Epithelial cell of esophagus (primary cell): ENCODE data around the gene LRMDA.
"Not testable (repeated sequence)": the region's sequence is repeated elsewhere in the genome, so short reads cannot be mapped to it uniquely, and the experiment has no call there.

ENCODE experiments used
- DNase-seq: peaks from one replicate; pipeline ENCODE4 v3.0.0; 2010; ENCODE audit warnings: low read depth
- H3K4me3 ChIP-seq: 2 replicates; pipeline ENCODE4 v1.5.1; 2011; ENCODE audit warnings: mild to moderate bottlenecking, low read length, control low read depth
- CTCF ChIP-seq: IDR thresholded peaks from 2 replicates; pipeline ENCODE4 v1.5.1; 2011; ENCODE audit warnings: low read depth, mild to moderate bottlenecking, low read length, control low read depth, inconsistent platforms; ENCODE audit not compliant: insufficient read depth; ENCODE audit errors: missing control alignments

LRMDA gene

GRCh38 chr10:75755528-75755927 is 324.1 kb downstream of the LRMDA start:
- H3K4me3 ChIP-seq: no peak overlapping the region
- TF ChIP-seq CTCF: no peak
- no peak for DNase-seq

GRCh38 chr10:75761289-75761688 is 329.9 kb downstream of the LRMDA start:
- TF ChIP-seq CTCF: no peak

GRCh38 chr10:75762431-75762802 is 331.0 kb downstream of the LRMDA start:
- DNase-seq: no peak
- no peak for TF ChIP-seq CTCF
- H3K4me3 ChIP-seq: no peak overlapping the region

More at GRCh38 chr10:75761289-75761688, 329.9 kb downstream of the LRMDA start:
- H3K4me3 ChIP-seq: no peak overlapping the region
- DNase-seq: no peak

- H3K4me3 ChIP-seq: no peak overlapping the region
- DNase-seq: no peak
- TF ChIP-seq CTCF: no peak
These were observed 332.2 kb downstream of the LRMDA start for GRCh38 chr10:75763652-75764051.

- peak; percentile 55 for DNase-seq
- H3K4me3 ChIP-seq: no peak overlapping the region
- no peak for TF ChIP-seq CTCF
These were observed 333.8 kb downstream of the LRMDA start for GRCh38 chr10:75764974-75765788.

- DNase-seq: no peak
- TF ChIP-seq CTCF: no peak
- H3K4me3 ChIP-seq: no peak overlapping the region
These were observed 334.3 kb downstream of the LRMDA start for GRCh38 chr10:75765789-75766096.

- TF ChIP-seq CTCF: no peak
- H3K4me3 ChIP-seq: no peak overlapping the region
- DNase-seq: no peak
These were observed 334.7 kb downstream of the LRMDA start for GRCh38 chr10:75766106-75766505.

DNA sequence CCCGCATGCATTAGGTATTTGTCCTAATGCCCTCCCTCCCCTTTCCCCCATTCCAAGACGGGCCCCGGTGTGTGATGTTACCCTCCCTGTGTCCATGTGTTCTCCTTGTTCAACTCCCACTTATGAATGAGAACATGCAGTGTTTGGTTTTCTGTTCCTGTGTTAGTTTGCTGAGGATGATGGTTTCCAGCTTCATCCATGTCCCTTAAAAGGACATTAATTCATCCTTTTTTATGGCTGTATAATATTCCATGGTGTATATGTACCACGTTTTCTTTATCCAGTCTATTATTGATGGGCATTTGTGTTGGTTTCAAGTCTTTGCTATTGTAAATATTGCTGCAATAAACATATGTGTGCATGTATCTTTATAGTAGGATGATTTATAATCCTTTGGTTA is 335.3 kb downstream of the LRMDA start:
- H3K4me3 ChIP-seq, DNase-seq: not testable (repeated sequence)
